NT2/D1 (cell line): ENCODE results near the gene OGT.

ENCODE experiments used
- SUZ12 ChIP-seq: IDR thresholded peaks from 2 replicates; pipeline ENCODE4 v1.6.1; 2011; ENCODE audit not compliant: insufficient read length, insufficient read depth; ENCODE audit errors: extremely low read depth
- YY1 ChIP-seq: IDR thresholded peaks from 2 replicates; pipeline ENCODE4 v1.6.1; 2011; ENCODE audit not compliant: insufficient read length, insufficient read depth
- ZNF274 ChIP-seq: IDR thresholded peaks from 2 replicates; pipeline ENCODE4 v1.6.1; 2011; ENCODE audit warnings: mild to moderate bottlenecking, low read depth, low read length

DNA sequence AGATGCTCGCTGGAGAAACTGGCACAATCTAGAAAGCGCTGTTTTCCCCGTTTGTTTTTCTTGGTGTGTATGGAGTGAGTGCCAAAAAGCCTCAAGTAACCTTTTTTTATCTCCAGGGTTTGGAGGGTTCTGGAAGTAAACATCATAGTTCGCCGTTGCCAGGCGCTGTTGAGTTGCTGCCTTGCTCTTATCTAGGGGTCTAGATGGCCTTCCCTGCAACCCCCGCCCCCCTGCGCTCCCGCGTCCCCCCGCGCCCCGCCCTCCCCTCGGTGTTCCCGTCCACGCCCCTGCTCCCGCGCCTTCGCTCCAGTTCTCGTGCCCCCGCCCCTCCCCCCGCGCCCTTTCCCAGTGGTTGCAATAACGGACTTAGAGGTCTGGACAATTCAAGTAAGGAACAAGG, 44.8 kb downstream of the OGT start:
- TF ChIP-seq YY1 (no peak), ZNF274 (no peak), SUZ12 (no peak)
